Transverse colon (tissue), 4 donors: ENCODE data around the gene CACNA2D1. TPM values are rescaled to one million over a fixed set of nuclear protein-coding genes. Genes with fewer than 3 reads are reported as not detected.

Experiments
- DNase-seq: peaks from one replicate; pipeline ENCODE4 v3.0.0-alpha.2; 2019
- H3K27ac ChIP-seq, 4 donors: fragments of 200-600 bp; sonication (generic); 2 replicates each; pipeline ENCODE4 v1.5.1; 2016 to 2018; ENCODE audit warnings: inconsistent platforms in 4 of 4
- H3K27me3 ChIP-seq: fragments of 200-600 bp; sonication (generic); 2 replicates; pipeline ENCODE4 v1.5.1; 2017; ENCODE audit warnings: inconsistent platforms
- H3K36me3 ChIP-seq, 4 donors: fragments of 200-600 bp; sonication (generic); 2 replicates each; pipeline ENCODE4 v1.5.1; 2017 to 2019; ENCODE audit warnings: inconsistent platforms in 4 of 4
- H3K4me1 ChIP-seq, 4 donors: fragments of 200-600 bp; sonication (generic); 2 replicates each; pipeline ENCODE4 v1.5.1; 2017 to 2020; ENCODE audit warnings: inconsistent platforms in 4 of 4
- H3K4me3 ChIP-seq, 4 donors: fragments of 200-600 bp; sonication (generic); 1 replicate in 1 of 4; 2 replicates in 3 of 4; pipeline versions ENCODE4 v1.5.1 to v1.6.1; 2017 to 2019; ENCODE audit warnings: inconsistent platforms in 4 of 4
- H3K9me3 ChIP-seq, 2 donors: fragments of 200-600 bp; sonication (generic); 2 replicates each; pipeline ENCODE4 v1.5.1; 2017 to 2019; ENCODE audit warnings: inconsistent platforms in 2 of 2
- EP300 ChIP-seq: sonication (generic); formaldehyde crosslinking; IDR thresholded peaks from one replicate; pipeline ENCODE4 v1.6.1; 2017; ENCODE audit warnings: antibody characterized with exemption, low read depth
- POLR2A ChIP-seq: fragments of 450-650 bp; IDR thresholded peaks from one replicate; pipeline ENCODE4 v1.6.1; 2016; ENCODE audit warnings: antibody characterized with exemption, mild to moderate bottlenecking, moderate library complexity
- POLR2AphosphoS5 ChIP-seq, 3 donors: sonication (generic); formaldehyde crosslinking; IDR thresholded peaks; one replicate each; pipeline ENCODE4 v1.6.1; 2016; ENCODE audit warnings: antibody characterized with exemption in 3 of 3
- WGBS, 2 donors: methylation state at CpG; one replicate each; pipeline ENCODE4 v1.1.5; 2018; ENCODE audit warnings: low coverage in 1 of 2; 5-methylcytosine and 5-hydroxymethylcytosine counted together
- in situ Hi-C, 4 donors: fragments of 200-750 bp; cut with MboI; loops; one replicate each; pipeline versions ENCODE4 v1.15.0 to v1.15.1; 2017; ENCODE audit warnings: low sequenced_read_pairs in 3 of 4, low pct_ligation_motif_present in 1 of 4, low pct_unique_long_range_greater_than_20kb in 1 of 4
- intact Hi-C: fragments of 100-400 bp; cut with DNase I; formaldehyde crosslinking; loops from one replicate; pipeline ENCODE4 v1.15.1; 2023; ENCODE audit warnings: low total_unique reads
- total RNA-seq, 4 donors: library from RNA; depleted of rRNA; stranded (reverse); fragments of >200 nt; gene quantifications; one replicate each; pipeline ENCODE4 v1.1.0, GENCODE V29; 2016
- TF ChIP-seq, protein P1 (sequence below), 5 experiments: fragments of 200-600 bp in 3 of 5; fragments of 450-650 bp in 2 of 5; sonication (generic) in 3 of 5; IDR thresholded peaks; 1 replicate in 2 of 5; 2 replicates in 3 of 5; pipeline ENCODE4 v1.5.1; 2016 to 2017; ENCODE audit warnings: antibody characterized with exemption in 5 of 5, inconsistent platforms in 3 of 5, mild to moderate bottlenecking in 2 of 5, moderate library complexity in 1 of 5

The CACNA2D1 gene
- total RNA-seq, 4 donors from 2014 or later = 11.0 to 126 (median 22.9) TPM

DNA sequence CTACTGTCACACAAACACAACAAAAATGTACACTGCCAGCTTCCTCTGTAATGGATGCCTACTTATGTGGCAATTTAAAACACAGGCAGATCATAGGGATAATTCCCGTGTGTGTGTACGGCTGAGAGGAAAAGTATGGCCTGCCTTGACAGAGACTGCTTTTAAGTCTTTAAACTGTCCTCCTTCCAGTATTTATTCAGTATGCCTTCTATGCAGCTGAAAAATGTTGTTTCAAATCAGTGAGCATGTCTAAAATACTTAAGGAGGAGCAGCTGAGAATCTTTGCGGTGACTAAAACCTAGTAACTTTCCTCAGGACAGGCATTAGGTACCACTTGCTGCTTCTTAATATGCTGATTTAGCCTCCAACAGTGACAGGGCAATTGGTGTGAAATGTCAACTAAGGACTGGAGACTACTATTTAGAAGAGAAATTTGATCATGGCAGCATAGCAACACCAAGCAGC, 126.3 kb downstream of the CACNA2D1 start:
- no peaks in the 10 kb centered on the region for H3K9me3 ChIP-seq
- WGBS, 2 donors = 70 to 74% methylated on average over 3 of the region's 3 CpGs
- no peak for DNase-seq
- H3K36me3 ChIP-seq = no peaks in the 10 kb centered on the region
- peak overlapping the region in 2 of 4 donors; percentile 18 to 29 for H3K27ac ChIP-seq
- no peak for TF ChIP-seq EP300
- TF ChIP-seq, protein P1, sequence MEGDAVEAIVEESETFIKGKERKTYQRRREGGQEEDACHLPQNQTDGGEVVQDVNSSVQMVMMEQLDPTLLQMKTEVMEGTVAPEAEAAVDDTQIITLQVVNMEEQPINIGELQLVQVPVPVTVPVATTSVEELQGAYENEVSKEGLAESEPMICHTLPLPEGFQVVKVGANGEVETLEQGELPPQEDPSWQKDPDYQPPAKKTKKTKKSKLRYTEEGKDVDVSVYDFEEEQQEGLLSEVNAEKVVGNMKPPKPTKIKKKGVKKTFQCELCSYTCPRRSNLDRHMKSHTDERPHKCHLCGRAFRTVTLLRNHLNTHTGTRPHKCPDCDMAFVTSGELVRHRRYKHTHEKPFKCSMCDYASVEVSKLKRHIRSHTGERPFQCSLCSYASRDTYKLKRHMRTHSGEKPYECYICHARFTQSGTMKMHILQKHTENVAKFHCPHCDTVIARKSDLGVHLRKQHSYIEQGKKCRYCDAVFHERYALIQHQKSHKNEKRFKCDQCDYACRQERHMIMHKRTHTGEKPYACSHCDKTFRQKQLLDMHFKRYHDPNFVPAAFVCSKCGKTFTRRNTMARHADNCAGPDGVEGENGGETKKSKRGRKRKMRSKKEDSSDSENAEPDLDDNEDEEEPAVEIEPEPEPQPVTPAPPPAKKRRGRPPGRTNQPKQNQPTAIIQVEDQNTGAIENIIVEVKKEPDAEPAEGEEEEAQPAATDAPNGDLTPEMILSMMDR (IDR thresholded peaks at IDR 0.05) = no peak
- TF ChIP-seq POLR2A = no peak
- TF ChIP-seq POLR2AphosphoS5 (IDR thresholded peaks at IDR 0.05) = no peak
- no peaks in the 10 kb centered on the region for H3K27me3 ChIP-seq
- no peak overlapping the region for H3K4me3 ChIP-seq
- peaks cover 0 to 7% (median 6%) of the 10 kb centered on the region in 4 donors for H3K4me1 ChIP-seq
- intact Hi-C loops (no loop called here), in situ Hi-C loops (no loop called here)

DNA sequence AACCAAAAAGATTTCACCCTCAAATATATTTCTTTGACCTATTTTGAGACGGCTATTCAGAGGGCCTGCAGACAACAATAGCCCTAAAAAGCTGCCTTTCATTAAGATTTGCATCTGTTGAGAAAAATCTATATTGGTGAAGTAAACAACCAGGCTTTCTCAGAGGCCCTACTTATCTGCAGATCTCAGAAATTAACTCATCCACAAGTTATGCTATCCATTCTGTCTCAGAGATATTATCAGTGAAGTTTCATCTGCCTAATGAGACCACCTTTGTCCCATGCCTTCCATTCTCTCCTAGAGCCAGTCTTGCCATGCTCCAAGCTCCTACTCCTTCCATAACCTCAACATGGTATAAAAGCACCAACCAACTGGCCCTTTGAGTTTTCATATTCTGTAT, 130.3 kb downstream of the CACNA2D1 start:
- intact Hi-C loops (no loop called here), in situ Hi-C loops (no loop called here)
- no peaks in the 10 kb centered on the region for H3K36me3 ChIP-seq
- H3K9me3 ChIP-seq = no peaks in the 10 kb centered on the region
- H3K4me3 ChIP-seq = no peak overlapping the region
- no peak overlapping the region for H3K27ac ChIP-seq
- TF ChIP-seq, protein P1 (IDR thresholded peaks at IDR 0.05) = no peak
- TF ChIP-seq EP300 (no peak), POLR2AphosphoS5 (IDR thresholded peaks at IDR 0.05) (no peak), POLR2A (no peak)
- DNase-seq = no peak
- no peaks in the 10 kb centered on the region for H3K27me3 ChIP-seq
- WGBS, 2 donors = 83 to 96% methylated on average over 1 of the region's 1 CpG
- peaks cover 0 to 6% (median 0%) of the 10 kb centered on the region in 4 donors for H3K4me1 ChIP-seq

DNA sequence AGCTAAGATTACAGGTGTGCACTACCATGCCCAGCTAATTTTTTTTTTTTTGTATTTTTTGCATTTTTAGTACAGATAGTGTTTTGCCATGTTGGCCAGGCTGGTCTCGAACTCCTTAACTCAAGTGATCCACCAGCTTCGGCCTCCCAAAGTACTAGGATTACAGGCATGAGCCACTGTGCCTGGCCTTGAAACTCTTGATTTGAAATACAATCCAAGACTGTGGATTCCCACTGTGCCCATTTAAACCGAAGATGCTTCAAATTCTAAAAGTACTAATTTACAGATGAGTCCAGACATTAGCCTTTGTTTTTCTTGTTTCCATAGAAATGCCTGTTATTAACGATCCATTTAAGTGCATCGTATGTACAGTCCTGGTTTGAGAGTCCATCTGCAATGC, 130.9 kb downstream of the CACNA2D1 start:
- intact Hi-C loops (no loop called here), in situ Hi-C loops (no loop called here)
- DNase-seq = no peak
- no peak overlapping the region for H3K27ac ChIP-seq
- 74 to 81% methylated on average over 5 of the region's 5 CpGs for WGBS, 2 donors
- peaks cover 0 to 6% (median 0%) of the 10 kb centered on the region in 4 donors for H3K4me1 ChIP-seq
- H3K9me3 ChIP-seq = no peaks in the 10 kb centered on the region
- H3K4me3 ChIP-seq = no peak overlapping the region
- TF ChIP-seq EP300 (no peak), POLR2A (no peak), POLR2AphosphoS5 (IDR thresholded peaks at IDR 0.05) (no peak)
- TF ChIP-seq, protein P1 (IDR thresholded peaks at IDR 0.05) = no peak
- no peaks in the 10 kb centered on the region for H3K27me3 ChIP-seq
- H3K36me3 ChIP-seq = no peaks in the 10 kb centered on the region

DNA sequence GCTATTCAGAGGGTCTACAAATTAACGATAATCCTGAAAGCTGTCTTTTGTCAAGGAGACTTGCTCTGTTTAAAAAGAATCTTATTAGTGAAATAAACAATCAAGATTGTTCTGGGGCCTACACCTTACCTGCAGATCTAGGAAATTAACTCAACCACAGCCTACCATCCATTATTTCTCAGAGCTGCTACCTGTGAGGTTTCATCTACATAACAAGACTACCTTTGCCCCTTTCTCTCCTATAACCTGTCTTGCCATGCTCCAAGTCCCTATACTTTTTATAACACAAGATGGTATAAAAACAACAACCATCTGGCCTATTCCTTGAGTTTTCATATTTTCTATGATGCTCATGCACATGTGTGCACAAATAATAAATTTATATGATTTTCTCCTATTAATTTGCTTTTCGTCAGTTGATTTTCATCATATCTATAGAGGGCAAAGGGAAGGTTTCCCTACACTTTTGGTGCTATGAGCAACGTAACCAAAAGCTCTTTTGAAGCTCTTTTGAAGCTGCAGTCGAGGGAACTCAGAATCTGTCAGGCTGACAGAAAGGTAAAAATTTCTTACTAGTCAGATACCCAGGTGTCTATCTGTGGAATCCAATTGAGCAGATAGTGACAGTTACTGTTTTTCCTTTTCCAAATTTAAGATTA, 138.1 kb downstream of the CACNA2D1 start:
- no peak for TF ChIP-seq EP300
- Histone ChIP-seq H3K27me3 (no peaks in the 10 kb centered on the region), H3K9me3 (no peaks in the 10 kb centered on the region), H3K4me3 (no peak overlapping the region), H3K36me3 (no peaks in the 10 kb centered on the region), H3K4me1 (no peaks in the 10 kb centered on the region), H3K27ac (no peak overlapping the region)
- 72% methylated on average over 4 of the region's 4 CpGs for WGBS, 2 donors
- in situ Hi-C loops = no loop called here
- intact Hi-C loops = no loop called here
- no peak for DNase-seq

DNA sequence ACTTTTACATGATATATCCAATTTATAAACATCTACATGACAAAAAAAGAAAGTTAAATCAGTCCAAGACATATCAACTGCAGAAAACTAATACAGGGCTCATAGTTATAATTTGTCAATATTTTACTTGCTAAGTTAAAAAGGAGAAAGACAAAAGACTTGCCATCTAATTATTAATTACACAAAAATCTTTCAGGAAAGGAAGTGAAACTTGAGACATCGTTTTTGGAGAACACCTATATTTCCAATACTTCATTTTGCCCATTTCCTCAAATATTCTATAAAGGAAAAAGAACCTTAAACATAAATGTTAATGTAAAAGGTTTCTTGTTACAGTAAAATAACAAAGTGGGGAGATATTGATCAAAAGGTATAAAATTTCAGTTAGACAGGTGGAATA, 148.7 kb downstream of the CACNA2D1 start:
- DNase-seq = no peak
- H3K9me3 ChIP-seq = no peaks in the 10 kb centered on the region
- no peak overlapping the region for H3K27ac ChIP-seq
- H3K27me3 ChIP-seq = no peaks in the 10 kb centered on the region
- in situ Hi-C loops = no loop called here
- intact Hi-C loops = no loop called here
- H3K4me3 ChIP-seq = no peak overlapping the region
- no peaks in the 10 kb centered on the region for H3K4me1 ChIP-seq
- TF ChIP-seq, protein P1 (IDR thresholded peaks at IDR 0.05) = no peak
- no peak for TF ChIP-seq POLR2AphosphoS5 (IDR thresholded peaks at IDR 0.05)
- no peak for TF ChIP-seq POLR2A
- no peak for TF ChIP-seq EP300
- WGBS, 2 donors = 67 to 89% methylated on average over 1 of the region's 1 CpG
- H3K36me3 ChIP-seq = no peaks in the 10 kb centered on the region
